A549 (cell line): Measurements from ENCODE around the gene KCNH2. TPM values are rescaled to one million over a fixed set of nuclear protein-coding genes. Genes with fewer than 3 reads are reported as not detected.

Experiments used
- ATAC-seq, 2 experiments: fragments of 200-7000 bp in 1 of 2; fragments of >200 bp in 1 of 2; cut with Nextera tagmentation in 1 of 2; cut with Tn5 transposase in 1 of 2; 3 replicates each; pipeline versions ENCODE4 v1.8.0 to v1.9.1; 2018 to 2020; ENCODE audit warnings: mild to moderate bottlenecking in 1 of 2, moderate library complexity in 1 of 2
- CTCF ChIA-PET: fragments of 300-600 bp; sonication (Branson Sonifier 250); formaldehyde crosslinking; extraction: SDS; loops from one replicate; lab custom pipeline; 2021; ENCODE audit warnings: antibody characterized with exemption, inconsistent platforms; lab: Yijun Ruan, JAX
- POLR2A ChIA-PET: fragments of 350-600 bp; formaldehyde crosslinking; extraction: SDS; loops from one replicate; lab custom pipeline; 2021; ENCODE audit warnings: antibody characterized with exemption, inconsistent platforms; lab: Yijun Ruan, JAX
- DNase-seq, 2 experiments: peaks; one replicate each; pipeline versions ENCODE4 v3.0.0 to v3.0.0-alpha.2; 2011 to 2016; ENCODE audit warnings: low read depth in 1 of 2, low spot score in 1 of 2
- FAIRE-seq: peaks from 2 replicates; lab custom pipeline; 2011; peaks lifted over from hg19 to GRCh38; lab: Jason Lieb, UNC
- H3K27ac ChIP-seq, 2 experiments: fragments of >200 bp; sonication (Bioruptor Twin); formaldehyde crosslinking; 3 replicates each; pipeline ENCODE4 v1.5.1; 2016 to 2017
- H3K4me1 ChIP-seq: fragments of >200 bp; sonication (Bioruptor Twin); formaldehyde crosslinking; 3 replicates; pipeline ENCODE4 v1.6.1; 2016
- H3K4me2 ChIP-seq: fragments of >200 bp; sonication (Bioruptor Twin); formaldehyde crosslinking; 3 replicates; pipeline ENCODE4 v1.6.1; 2016
- H3K4me3 ChIP-seq: fragments of >200 bp; sonication (Bioruptor Twin); formaldehyde crosslinking; 3 replicates; pipeline ENCODE4 v1.5.1; 2016
- H3K9me3 ChIP-seq: fragments of >200 bp; sonication (Bioruptor Twin); formaldehyde crosslinking; 3 replicates; pipeline ENCODE4 v1.6.1; 2016
- CEBPB ChIP-seq, 2 experiments: fragments of >200 bp in 1 of 2; sonication (Bioruptor Twin) in 1 of 2; formaldehyde crosslinking in 1 of 2; IDR thresholded peaks; 2 replicates each; pipeline ENCODE4 v1.6.1; 2012 to 2016
- CHD4 ChIP-seq: fragments of 200-600 bp; sonication (generic); IDR thresholded peaks from 2 replicates; pipeline ENCODE4 v1.6.1; 2016; ENCODE audit warnings: antibody characterized with exemption, mild to moderate bottlenecking, borderline replicate concordance
- CTCF ChIP-seq: fragments of >200 bp; sonication (Bioruptor Twin); formaldehyde crosslinking; IDR thresholded peaks from 3 replicates; pipeline ENCODE4 v1.5.1; 2016
- EHF ChIP-seq: fragments of 250-450 bp; sonication (Bioruptor Pico); IDR thresholded peaks from 2 replicates; pipeline ENCODE4 v1.5.0; 2020; ENCODE audit warnings: mild to moderate bottlenecking
- ELK1 ChIP-seq: fragments of 150-350 bp; IDR thresholded peaks from 2 replicates; pipeline ENCODE4 v1.6.1; 2014; ENCODE audit warnings: low read depth, mild to moderate bottlenecking, low read length
- FOSL2 ChIP-seq, 2 experiments: fragments of 450-650 bp in 1 of 2; fragments of >200 bp in 1 of 2; sonication (Bioruptor Twin) in 1 of 2; formaldehyde crosslinking; IDR thresholded peaks; 2 replicates each; pipeline versions ENCODE4 v1.5.0 to v1.6.1; 2016 to 2020; ENCODE audit warnings: mild to moderate bottlenecking in 1 of 2, moderate library complexity in 1 of 2
- JUN ChIP-seq, 2 experiments: fragments of >200 bp; sonication (Bioruptor Twin); formaldehyde crosslinking; IDR thresholded peaks; 2 replicates in 1 of 2; 3 replicates in 1 of 2; pipeline ENCODE4 v1.6.1; 2016 to 2017
- KDM5A ChIP-seq: fragments of 200-600 bp; sonication (generic); IDR thresholded peaks from 2 replicates; pipeline ENCODE4 v1.6.1; 2016; ENCODE audit warnings: antibody characterized with exemption, mild to moderate bottlenecking
- MAX ChIP-seq: IDR thresholded peaks from 2 replicates; pipeline ENCODE4 v1.6.1; 2012
- NPAS2 ChIP-seq: fragments of 250-450 bp; sonication (Bioruptor Pico); IDR thresholded peaks from 2 replicates; pipeline ENCODE4 v1.8.0; 2022; ENCODE audit warnings: mild to moderate bottlenecking, moderate library complexity, borderline replicate concordance
- PBX3 ChIP-seq: IDR thresholded peaks from 2 replicates; pipeline ENCODE4 v1.6.1; 2012
- PHF8 ChIP-seq: fragments of 200-600 bp; sonication (generic); IDR thresholded peaks from 2 replicates; pipeline ENCODE4 v1.6.1; 2016; ENCODE audit warnings: low read depth, mild to moderate bottlenecking, antibody characterized with exemption, moderate library complexity, borderline replicate concordance
- POLR2A ChIP-seq: IDR thresholded peaks from 2 replicates; pipeline ENCODE4 v1.6.1; 2012; ENCODE audit warnings: mild to moderate bottlenecking, low read length
- RARB ChIP-seq: fragments of 250-450 bp; sonication (Bioruptor Pico); IDR thresholded peaks from 2 replicates; pipeline ENCODE4 v1.8.0; 2021; ENCODE audit warnings: mild to moderate bottlenecking, moderate library complexity
- RCOR1 ChIP-seq: fragments of 150-350 bp; IDR thresholded peaks from 2 replicates; pipeline ENCODE4 v1.6.1; 2014; ENCODE audit warnings: antibody characterized with exemption, low read length, low read depth
- RFX5 ChIP-seq: fragments of 450-650 bp; IDR thresholded peaks from 2 replicates; pipeline ENCODE4 v1.7.1; 2014; ENCODE audit warnings: antibody characterized with exemption, mild to moderate bottlenecking, moderate library complexity
- SMC3 ChIP-seq: fragments of >200 bp; sonication (Bioruptor Twin); formaldehyde crosslinking; IDR thresholded peaks from 3 replicates; pipeline ENCODE4 v1.6.1; 2018; ENCODE audit warnings: inconsistent platforms
- SREBF2 ChIP-seq: fragments of 450-650 bp; IDR thresholded peaks from 2 replicates; pipeline ENCODE4 v1.6.1; 2014; ENCODE audit warnings: mild to moderate bottlenecking, moderate library complexity
- ZC3H11A ChIP-seq: fragments of 450-650 bp; IDR thresholded peaks from 2 replicates; pipeline ENCODE4 v1.6.1; 2014; ENCODE audit warnings: antibody characterized with exemption, mild to moderate bottlenecking
- ZFP36 ChIP-seq: fragments of 450-650 bp; IDR thresholded peaks from 2 replicates; pipeline ENCODE4 v1.6.1; 2014; ENCODE audit warnings: borderline replicate concordance; ENCODE audit not compliant: partially characterized antibody
- ZSCAN20 ChIP-seq: fragments of 250-450 bp; sonication (Bioruptor Pico); IDR thresholded peaks from 2 replicates; pipeline ENCODE4 v1.8.0; 2022; ENCODE audit warnings: mild to moderate bottlenecking, moderate library complexity
- WGBS: methylation state at CpG from one replicate; pipeline ENCODE4 v1.1.6; 2017; ENCODE audit errors: missing lambda C conversion rate; 5-methylcytosine and 5-hydroxymethylcytosine counted together
- polyA plus RNA-seq, 4 experiments: library from polyadenylated mRNA; depleted of rRNA in 3 of 4; stranded (reverse); fragments of >200 nt; fragmentation: RNase III in 1 of 4; extraction: RNeasy Plus Mini Kit Qiagen cat#74134 plus additional on column Dnase treatment in 1 of 4; gene quantifications; 2 replicates in 3 of 4; 3 replicates in 1 of 4; pipeline ENCODE4 v1.2.3, GENCODE V29; 2011 to 2017

KCNH2 gene
- polyA plus RNA-seq, 2 of the 4 experiments (the other 2 are of a cell fraction): 0.26 to 0.41 TPM

GRCh38 chr7:150972023-150972468, 6.1 kb downstream of the KCNH2 start:
- 76% methylated on average over 12 of the region's 12 CpGs for WGBS
- POLR2A ChIA-PET: no interaction called here
- FAIRE-seq (no peak), DNase-seq (no peak), ATAC-seq (no peak)
- TF ChIP-seq CTCF (no peak), RFX5 (no peak), POLR2A (no peak), SMC3 (no peak), CEBPB (IDR thresholded peaks at IDR 0.05) (no peak), PHF8 (no peak), MAX (no peak), FOSL2 (IDR thresholded peaks at IDR 0.05) (no peak), FOSL2 (CRISPR knock-in tag; IDR thresholded peaks at IDR 0.05) (no peak), CHD4 (no peak), EHF (CRISPR knock-in tag) (no peak)
- H3K27ac ChIP-seq: no peak overlapping the region
- CTCF ChIA-PET: interaction anchor here (2.6 kb wide), 1 partner anchor 47 kb away, joined by 11 read pairs; no protein-coding TSS in a partner anchor
- H3K4me1 ChIP-seq: peaks cover 12% of the 10 kb centered on the region
- no peaks in the 10 kb centered on the region for H3K9me3 ChIP-seq
- no peak overlapping the region for H3K4me3 ChIP-seq
- H3K4me2 ChIP-seq: no peak overlapping the region

GRCh38 chr7:150971242-150972022, 6.7 kb downstream of the KCNH2 start:
- WGBS: 62% methylated on average over 11 of the region's 16 CpGs
- TF ChIP-seq SREBF2: no peak
- TF ChIP-seq POLR2A: no peak
- TF ChIP-seq CEBPB (IDR thresholded peaks at IDR 0.05): no peak
- TF ChIP-seq NPAS2 (CRISPR knock-in tag): no peak
- TF ChIP-seq ZC3H11A: no peak
- no peak for TF ChIP-seq ELK1
- TF ChIP-seq PBX3: no peak
- no peak for TF ChIP-seq RARB (CRISPR knock-in tag)
- TF ChIP-seq JUN (IDR thresholded peaks at IDR 0.05): no peak
- TF ChIP-seq KDM5A: no peak
- no peak for TF ChIP-seq ZSCAN20 (CRISPR knock-in tag)
- TF ChIP-seq ZFP36: no peak
- TF ChIP-seq RCOR1: no peak
- no peak for TF ChIP-seq PHF8
- ATAC-seq: no peak
- ChIA-PET POLR2A (no interaction called here), CTCF (interaction anchor here (0.8 to 2.6 kb wide), 3 partner anchors 17 to 140 kb away, joined by 3 to 11 read pairs (median 3); no protein-coding TSS in a partner anchor)
- FAIRE-seq: no peak
- no peak overlapping the region for H3K4me3 ChIP-seq
- H3K4me1 ChIP-seq: peaks cover 10% of the 10 kb centered on the region
- H3K4me2 ChIP-seq: no peak overlapping the region
- H3K9me3 ChIP-seq: no peaks in the 10 kb centered on the region
- H3K27ac ChIP-seq: no peak overlapping the region
- DNase-seq: no peak
